SK-N-SH treated with all-trans-retinoic acid at 6 μM for 48 hours (cell line): ENCODE data around the gene FMOD.

ENCODE experiments used
- ATAC-seq: fragments of 200-7000 bp; cut with Tn5 transposase; 3 replicates; pipeline ENCODE4 v1.9.1; 2020; ENCODE audit warnings: mild to moderate bottlenecking, moderate library complexity
- ARNTL ChIP-seq: fragments of 450-650 bp; formaldehyde crosslinking; IDR thresholded peaks from 2 replicates; pipeline ENCODE4 v1.5.0; 2020; ENCODE audit warnings: low read depth, mild to moderate bottlenecking, moderate library complexity, borderline replicate concordance
- BACH2 ChIP-seq: fragments of 250-450 bp; sonication (Bioruptor Pico); IDR thresholded peaks from 2 replicates; pipeline ENCODE4 v1.9.0; 2021; ENCODE audit warnings: mild to moderate bottlenecking, borderline replicate concordance
- CREB5 ChIP-seq: fragments of 250-450 bp; sonication (Bioruptor Pico); IDR thresholded peaks from 2 replicates; pipeline ENCODE4 v1.5.1; 2020; ENCODE audit warnings: low read depth, mild to moderate bottlenecking, moderate library complexity
- CSDC2 ChIP-seq: fragments of 250-450 bp; sonication (Bioruptor Pico); IDR thresholded peaks from 2 replicates; pipeline ENCODE4 v1.5.0; 2020; ENCODE audit warnings: mild to moderate bottlenecking, moderate library complexity
- ESRRG ChIP-seq: fragments of 250-450 bp; sonication (Bioruptor Pico); IDR thresholded peaks from 2 replicates; pipeline ENCODE4 v1.6.1; 2021; ENCODE audit warnings: mild to moderate bottlenecking
- GLIS3 ChIP-seq: fragments of 250-450 bp; sonication (Bioruptor Pico); IDR thresholded peaks from 2 replicates; pipeline ENCODE4 v1.5.0; 2020; ENCODE audit warnings: mild to moderate bottlenecking, moderate library complexity
- ISL1 ChIP-seq: fragments of 250-450 bp; sonication (Bioruptor Pico); IDR thresholded peaks from 2 replicates; pipeline ENCODE4 v2.1.2; 2022; ENCODE audit warnings: mild to moderate bottlenecking, moderate library complexity
- OSR1 ChIP-seq: fragments of 250-450 bp; sonication (Bioruptor Pico); IDR thresholded peaks from 2 replicates; pipeline ENCODE4 v1.8.0; 2022; ENCODE audit warnings: moderate library complexity, mild to moderate bottlenecking, inconsistent platforms
- POU6F1 ChIP-seq: fragments of 250-450 bp; sonication (Bioruptor Pico); IDR thresholded peaks from 2 replicates; pipeline ENCODE4 v1.8.0; 2021; ENCODE audit warnings: low read depth, mild to moderate bottlenecking, moderate library complexity, borderline replicate concordance
- PPARA ChIP-seq: fragments of 250-450 bp; sonication (Bioruptor Pico); IDR thresholded peaks from 2 replicates; pipeline ENCODE4 v1.5.0; 2020; ENCODE audit warnings: mild to moderate bottlenecking, borderline replicate concordance
- RARB ChIP-seq: fragments of 250-450 bp; sonication (Bioruptor Pico); IDR thresholded peaks from 2 replicates; pipeline ENCODE4 v1.8.0; 2021; ENCODE audit warnings: mild to moderate bottlenecking, moderate library complexity
- SNAI2 ChIP-seq: fragments of 250-450 bp; sonication (Bioruptor Pico); IDR thresholded peaks from 2 replicates; pipeline ENCODE4 v1.5.0; 2020; ENCODE audit warnings: mild to moderate bottlenecking, moderate library complexity
- TCF4 ChIP-seq: fragments of 250-450 bp; sonication (Bioruptor Pico); IDR thresholded peaks from 2 replicates; pipeline ENCODE4 v1.8.0; 2021; ENCODE audit warnings: mild to moderate bottlenecking, moderate library complexity, borderline replicate concordance
- TOX ChIP-seq: fragments of 250-450 bp; sonication (Bioruptor Pico); IDR thresholded peaks from 2 replicates; pipeline ENCODE4 v1.8.0; 2021; ENCODE audit warnings: mild to moderate bottlenecking, moderate library complexity, borderline replicate concordance
- TSHZ2 ChIP-seq: fragments of 250-450 bp; sonication (Bioruptor Pico); IDR thresholded peaks from 2 replicates; pipeline ENCODE4 v1.5.0; 2020; ENCODE audit warnings: mild to moderate bottlenecking, moderate library complexity
- ZC3H10 ChIP-seq: fragments of 250-450 bp; sonication (Bioruptor Pico); IDR thresholded peaks from 2 replicates; pipeline ENCODE4 v1.5.1; 2021; ENCODE audit warnings: mild to moderate bottlenecking, moderate library complexity
- ZFP3 ChIP-seq: fragments of 250-450 bp; sonication (Bioruptor Pico); IDR thresholded peaks from 2 replicates; pipeline ENCODE4 v1.5.0; 2020; ENCODE audit warnings: mild to moderate bottlenecking, moderate library complexity
- ZFP30 ChIP-seq: fragments of 450-650 bp; formaldehyde crosslinking; IDR thresholded peaks from 2 replicates; pipeline ENCODE4 v1.5.0; 2022; ENCODE audit warnings: mild to moderate bottlenecking, moderate library complexity
- ZNF565 ChIP-seq: fragments of 450-650 bp; formaldehyde crosslinking; conservative IDR thresholded peaks from 2 replicates; pipeline ENCODE4 v1.5.0; 2020; ENCODE audit warnings: low read depth, mild to moderate bottlenecking, moderate library complexity
- ZNF8 ChIP-seq: fragments of 450-650 bp; formaldehyde crosslinking; IDR thresholded peaks from 2 replicates; pipeline ENCODE4 v1.5.0; 2020; ENCODE audit warnings: mild to moderate bottlenecking, moderate library complexity
- TF ChIP-seq, protein P1 (sequence below): fragments of 250-450 bp; sonication (Bioruptor Pico); IDR thresholded peaks from 2 replicates; pipeline ENCODE4 v1.5.1; 2021; ENCODE audit warnings: mild to moderate bottlenecking, moderate library complexity
- TF ChIP-seq, protein P2 (sequence below): fragments of 250-450 bp; sonication (Bioruptor Pico); IDR thresholded peaks from 2 replicates; pipeline ENCODE4 v1.8.0; 2020; ENCODE audit warnings: mild to moderate bottlenecking, moderate library complexity, borderline replicate concordance

Gene FMOD

DNA sequence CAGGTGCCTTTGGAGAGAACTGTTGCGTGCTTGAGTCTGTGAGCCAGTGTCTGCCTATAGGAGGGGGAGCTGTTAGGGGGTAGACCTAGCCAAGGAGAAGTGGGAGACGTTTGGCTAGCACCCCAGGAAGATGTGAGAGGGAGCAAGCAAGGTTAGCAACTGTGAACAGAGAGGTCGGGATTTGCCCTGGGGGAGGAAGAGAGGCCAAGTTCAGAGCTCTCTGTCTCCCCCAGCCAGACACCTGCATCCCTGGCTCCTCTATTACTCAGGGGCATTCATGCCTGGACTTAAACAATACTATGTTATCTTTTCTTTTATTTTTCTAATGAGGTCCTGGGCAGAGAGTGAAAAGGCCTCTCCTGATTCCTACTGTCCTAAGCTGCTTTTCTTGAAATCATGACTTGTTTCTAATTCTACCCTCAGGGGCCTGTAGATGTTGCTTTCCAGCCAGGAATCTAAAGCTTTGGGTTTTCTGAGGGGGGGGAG is 43.2 kb downstream of the FMOD start:
- no peak for TF ChIP-seq ZFP30 (CRISPR knock-in tag)
- no peak for TF ChIP-seq ISL1 (CRISPR knock-in tag)
- TF ChIP-seq GLIS3 (CRISPR knock-in tag), result no peak
- no peak for TF ChIP-seq OSR1
- TF ChIP-seq TCF4 (CRISPR knock-in tag), result no peak
- TF ChIP-seq ZFP3 (CRISPR knock-in tag), result no peak
- no peak for TF ChIP-seq TOX (CRISPR knock-in tag)
- no peak for TF ChIP-seq ARNTL (CRISPR knock-in tag)
- TF ChIP-seq SNAI2 (CRISPR knock-in tag), result no peak
- no peak for TF ChIP-seq BACH2 (CRISPR knock-in tag)
- no peak for TF ChIP-seq TSHZ2 (CRISPR knock-in tag)
- TF ChIP-seq, protein P1, sequence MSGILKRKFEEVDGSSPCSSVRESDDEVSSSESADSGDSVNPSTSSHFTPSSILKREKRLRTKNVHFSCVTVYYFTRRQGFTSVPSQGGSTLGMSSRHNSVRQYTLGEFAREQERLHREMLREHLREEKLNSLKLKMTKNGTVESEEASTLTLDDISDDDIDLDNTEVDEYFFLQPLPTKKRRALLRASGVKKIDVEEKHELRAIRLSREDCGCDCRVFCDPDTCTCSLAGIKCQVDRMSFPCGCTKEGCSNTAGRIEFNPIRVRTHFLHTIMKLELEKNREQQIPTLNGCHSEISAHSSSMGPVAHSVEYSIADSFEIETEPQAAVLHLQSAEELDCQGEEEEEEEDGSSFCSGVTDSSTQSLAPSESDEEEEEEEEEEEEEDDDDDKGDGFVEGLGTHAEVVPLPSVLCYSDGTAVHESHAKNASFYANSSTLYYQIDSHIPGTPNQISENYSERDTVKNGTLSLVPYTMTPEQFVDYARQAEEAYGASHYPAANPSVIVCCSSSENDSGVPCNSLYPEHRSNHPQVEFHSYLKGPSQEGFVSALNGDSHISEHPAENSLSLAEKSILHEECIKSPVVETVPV, result no peak
- no peak for TF ChIP-seq RARB (CRISPR knock-in tag)
- TF ChIP-seq ESRRG (CRISPR knock-in tag), result no peak
- TF ChIP-seq ZNF565, result no peak
- TF ChIP-seq PPARA, result no peak
- TF ChIP-seq ZNF8, result no peak
- no peak for TF ChIP-seq ZC3H10 (CRISPR knock-in tag)
- no peak for TF ChIP-seq CREB5 (CRISPR knock-in tag)
- no peak for ATAC-seq

GRCh38 chr1:203306965-203307541 is 43.9 kb downstream of the FMOD start:
- no peak for TF ChIP-seq ISL1 (CRISPR knock-in tag)
- no peak for TF ChIP-seq TSHZ2 (CRISPR knock-in tag)
- TF ChIP-seq SNAI2 (CRISPR knock-in tag), result no peak
- TF ChIP-seq, protein P2, sequence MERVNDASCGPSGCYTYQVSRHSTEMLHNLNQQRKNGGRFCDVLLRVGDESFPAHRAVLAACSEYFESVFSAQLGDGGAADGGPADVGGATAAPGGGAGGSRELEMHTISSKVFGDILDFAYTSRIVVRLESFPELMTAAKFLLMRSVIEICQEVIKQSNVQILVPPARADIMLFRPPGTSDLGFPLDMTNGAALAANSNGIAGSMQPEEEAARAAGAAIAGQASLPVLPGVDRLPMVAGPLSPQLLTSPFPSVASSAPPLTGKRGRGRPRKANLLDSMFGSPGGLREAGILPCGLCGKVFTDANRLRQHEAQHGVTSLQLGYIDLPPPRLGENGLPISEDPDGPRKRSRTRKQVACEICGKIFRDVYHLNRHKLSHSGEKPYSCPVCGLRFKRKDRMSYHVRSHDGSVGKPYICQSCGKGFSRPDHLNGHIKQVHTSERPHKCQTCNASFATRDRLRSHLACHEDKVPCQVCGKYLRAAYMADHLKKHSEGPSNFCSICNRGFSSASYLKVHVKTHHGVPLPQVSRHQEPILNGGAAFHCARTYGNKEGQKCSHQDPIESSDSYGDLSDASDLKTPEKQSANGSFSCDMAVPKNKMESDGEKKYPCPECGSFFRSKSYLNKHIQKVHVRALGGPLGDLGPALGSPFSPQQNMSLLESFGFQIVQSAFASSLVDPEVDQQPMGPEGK (CRISPR knock-in tag), result no peak
- no peak for TF ChIP-seq ZNF565
- no peak for TF ChIP-seq BACH2 (CRISPR knock-in tag)
- no peak for TF ChIP-seq CSDC2
- no peak for TF ChIP-seq ARNTL (CRISPR knock-in tag)
- no peak for TF ChIP-seq POU6F1
- TF ChIP-seq, protein P1, result no peak
- TF ChIP-seq CREB5 (CRISPR knock-in tag), result no peak
- no peak for TF ChIP-seq ZFP3 (CRISPR knock-in tag)
- no peak for TF ChIP-seq ZC3H10 (CRISPR knock-in tag)
- TF ChIP-seq ZFP30 (CRISPR knock-in tag), result no peak
- no peak for TF ChIP-seq ESRRG (CRISPR knock-in tag)
- no peak for TF ChIP-seq PPARA
- no peak for TF ChIP-seq ZNF8
- no peak for TF ChIP-seq TCF4 (CRISPR knock-in tag)
- no peak for ATAC-seq
